Activated T-cell treated with anti-CD3 and anti-CD28 coated beads, Interleukin-2, amount 50 U/mL, for 1 hour (primary cell): Measurements from ENCODE around the gene UBAP2.
A peak's percentile ranks its signal among the peaks of the same experiment; 100 is the strongest.

Experiments
- DNase-seq: peaks from one replicate; pipeline ENCODE4 v3.0.0-alpha.2; 2020

Gene UBAP2, protein sequence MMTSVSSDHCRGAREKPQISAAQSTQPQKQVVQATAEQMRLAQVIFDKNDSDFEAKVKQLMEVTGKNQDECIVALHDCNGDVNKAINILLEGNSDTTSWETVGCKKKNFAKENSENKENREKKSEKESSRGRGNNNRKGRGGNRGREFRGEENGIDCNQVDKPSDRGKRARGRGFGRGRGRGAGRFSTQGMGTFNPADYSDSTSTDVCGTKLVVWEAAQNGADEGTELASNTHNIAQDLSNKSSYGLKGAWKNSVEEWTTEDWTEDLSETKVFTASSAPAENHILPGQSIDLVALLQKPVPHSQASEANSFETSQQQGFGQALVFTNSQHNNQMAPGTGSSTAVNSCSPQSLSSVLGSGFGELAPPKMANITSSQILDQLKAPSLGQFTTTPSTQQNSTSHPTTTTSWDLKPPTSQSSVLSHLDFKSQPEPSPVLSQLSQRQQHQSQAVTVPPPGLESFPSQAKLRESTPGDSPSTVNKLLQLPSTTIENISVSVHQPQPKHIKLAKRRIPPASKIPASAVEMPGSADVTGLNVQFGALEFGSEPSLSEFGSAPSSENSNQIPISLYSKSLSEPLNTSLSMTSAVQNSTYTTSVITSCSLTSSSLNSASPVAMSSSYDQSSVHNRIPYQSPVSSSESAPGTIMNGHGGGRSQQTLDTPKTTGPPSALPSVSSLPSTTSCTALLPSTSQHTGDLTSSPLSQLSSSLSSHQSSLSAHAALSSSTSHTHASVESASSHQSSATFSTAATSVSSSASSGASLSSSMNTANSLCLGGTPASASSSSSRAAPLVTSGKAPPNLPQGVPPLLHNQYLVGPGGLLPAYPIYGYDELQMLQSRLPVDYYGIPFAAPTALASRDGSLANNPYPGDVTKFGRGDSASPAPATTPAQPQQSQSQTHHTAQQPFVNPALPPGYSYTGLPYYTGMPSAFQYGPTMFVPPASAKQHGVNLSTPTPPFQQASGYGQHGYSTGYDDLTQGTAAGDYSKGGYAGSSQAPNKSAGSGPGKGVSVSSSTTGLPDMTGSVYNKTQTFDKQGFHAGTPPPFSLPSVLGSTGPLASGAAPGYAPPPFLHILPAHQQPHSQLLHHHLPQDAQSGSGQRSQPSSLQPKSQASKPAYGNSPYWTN

GRCh38 chr9:34048727-34049629 lies at the start of gene UBAP2:
TSS of gene UBAP2 (minus strand) at chr9:34048887. CDS start at chr9:34017148, 31,739 bp downstream.
- peak; percentile 98 for DNase-seq

GRCh38 chr9:34098307-34098706 lies 49.6 kb upstream of the UBAP2 start:
- no peak for DNase-seq

DNA sequence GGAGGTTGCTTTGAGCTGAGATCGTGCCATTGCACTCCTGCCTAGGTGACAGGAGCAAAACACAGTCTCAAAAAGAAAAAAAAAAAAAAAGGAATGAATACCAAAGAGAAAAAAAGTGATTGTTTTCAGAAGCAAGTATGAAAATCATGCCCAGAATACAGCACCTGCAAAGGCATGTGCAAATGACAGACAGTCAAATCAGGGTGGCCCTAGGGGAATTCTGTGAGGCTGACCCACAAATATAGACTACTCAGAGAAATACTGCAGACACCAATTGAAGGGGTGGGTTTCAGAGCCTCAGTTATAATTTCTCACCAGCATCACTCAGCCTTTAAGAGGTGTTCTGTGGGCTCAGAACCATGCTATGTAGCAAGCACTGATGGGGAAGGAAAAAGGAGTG lies 49.2 kb upstream of the UBAP2 start:
- no peak for DNase-seq

GRCh38 chr9:34096751-34097150 lies 48.1 kb upstream of the UBAP2 start:
- no peak for DNase-seq

DNA sequence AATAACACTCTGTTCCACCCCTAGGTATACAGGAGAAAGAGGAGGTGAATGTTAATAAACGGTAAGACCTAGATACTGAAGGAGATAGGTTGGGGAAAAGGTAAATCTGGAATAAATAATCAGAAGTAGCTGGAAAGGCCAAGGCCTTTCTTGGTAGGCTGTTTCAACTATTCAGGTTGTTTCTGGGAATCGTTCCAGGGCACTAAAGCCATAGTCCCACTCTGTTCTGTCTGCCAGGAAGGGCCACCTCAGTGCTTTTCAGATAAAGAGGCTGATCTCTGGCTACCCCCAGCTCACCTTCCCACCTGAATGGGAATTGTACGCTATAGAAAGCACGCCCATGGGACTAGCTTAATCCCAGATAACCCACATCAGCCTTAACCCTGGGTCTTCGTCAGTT lies 44.9 kb upstream of the UBAP2 start:
- DNase-seq, result no peak

GRCh38 chr9:34089311-34089710 lies 40.6 kb upstream of the UBAP2 start:
- DNase-seq, result no peak

GRCh38 chr9:34087370-34087769 lies 38.7 kb upstream of the UBAP2 start:
- no peak for DNase-seq

DNA sequence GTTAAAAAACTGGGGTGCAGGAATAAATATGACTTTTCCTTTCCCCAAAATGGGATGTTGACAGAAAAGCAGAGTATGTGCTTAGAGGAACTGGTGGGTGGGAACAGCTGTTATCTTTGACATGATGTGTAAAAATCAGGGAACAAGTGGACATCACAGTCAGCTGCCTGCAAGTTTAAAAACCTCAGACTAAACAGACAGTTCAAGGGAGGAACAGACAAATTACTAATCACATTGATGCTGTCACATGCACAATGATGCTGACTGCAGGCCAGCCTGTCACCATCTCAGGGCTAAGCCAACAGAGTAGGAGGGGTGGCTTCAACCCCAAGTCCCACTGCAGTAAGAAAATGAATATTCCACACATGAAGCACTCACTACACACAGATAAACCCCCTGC lies 38.2 kb upstream of the UBAP2 start:
- DNase-seq, result no peak

DNA sequence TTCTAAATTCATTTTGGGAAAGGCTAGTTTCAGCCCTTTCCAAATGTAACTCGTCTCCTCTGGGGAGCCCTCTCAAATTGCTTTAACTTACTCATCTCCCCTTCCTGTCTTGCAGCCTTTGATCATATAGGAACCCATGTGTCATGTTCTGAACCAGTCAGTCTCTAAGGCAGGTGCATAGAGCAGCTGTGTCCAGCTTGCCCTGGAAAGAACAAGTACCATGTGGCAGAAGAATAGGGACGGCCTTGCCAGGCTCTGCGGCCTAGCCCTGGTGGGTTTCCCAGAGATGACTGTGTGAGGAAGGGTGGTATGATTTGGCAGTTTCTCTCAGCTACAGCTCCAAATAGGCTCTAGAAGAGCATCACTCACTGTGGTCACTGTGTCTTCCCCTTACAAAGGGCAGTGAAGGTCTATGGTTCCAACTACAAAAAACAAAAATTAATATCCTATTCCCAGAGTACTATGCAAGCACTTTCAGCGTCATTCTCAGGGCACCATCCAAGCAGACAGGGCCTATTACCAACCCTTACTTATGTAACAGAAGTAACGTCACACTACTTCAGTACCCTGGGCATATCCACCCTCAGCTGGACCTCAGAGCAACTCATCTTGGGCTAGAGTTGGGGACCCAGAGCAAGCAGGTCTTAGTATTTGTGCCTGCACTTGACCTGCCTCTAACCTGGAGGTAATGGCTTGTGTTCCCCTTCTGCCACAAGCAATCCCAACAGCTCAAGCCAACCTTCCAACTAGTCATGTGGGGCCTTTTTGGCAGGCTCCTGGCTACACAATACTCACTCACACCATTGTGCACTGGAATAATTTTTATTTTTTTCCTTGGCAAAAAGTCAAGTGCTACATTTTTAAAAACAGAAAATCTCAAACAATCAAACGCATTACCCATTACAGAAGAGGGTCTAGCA lies 37.2 kb upstream of the UBAP2 start:
- no peak for DNase-seq

DNA sequence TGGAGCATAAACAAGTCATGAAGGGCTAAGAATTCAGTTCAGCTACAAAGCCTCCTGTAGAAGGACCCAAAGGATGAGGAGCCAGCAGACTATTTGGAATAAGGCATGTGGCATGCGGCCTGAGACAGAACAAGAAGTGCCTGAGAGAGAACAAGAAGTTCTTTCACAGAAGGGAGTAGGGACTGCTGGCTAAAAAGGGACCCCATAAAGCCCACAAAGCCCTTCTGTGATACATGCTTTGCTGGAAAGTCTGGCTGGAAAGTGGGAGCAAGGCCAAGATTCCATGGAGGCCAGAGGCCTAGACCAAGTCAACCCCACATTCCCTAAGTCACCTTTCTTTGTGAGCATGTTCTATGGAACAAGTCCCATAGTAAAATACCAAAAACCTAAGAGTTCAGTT lies 35.9 kb upstream of the UBAP2 start:
- no peak for DNase-seq

GRCh38 chr9:34079181-34079580 lies 30.5 kb upstream of the UBAP2 start:
- no peak for DNase-seq

DNA sequence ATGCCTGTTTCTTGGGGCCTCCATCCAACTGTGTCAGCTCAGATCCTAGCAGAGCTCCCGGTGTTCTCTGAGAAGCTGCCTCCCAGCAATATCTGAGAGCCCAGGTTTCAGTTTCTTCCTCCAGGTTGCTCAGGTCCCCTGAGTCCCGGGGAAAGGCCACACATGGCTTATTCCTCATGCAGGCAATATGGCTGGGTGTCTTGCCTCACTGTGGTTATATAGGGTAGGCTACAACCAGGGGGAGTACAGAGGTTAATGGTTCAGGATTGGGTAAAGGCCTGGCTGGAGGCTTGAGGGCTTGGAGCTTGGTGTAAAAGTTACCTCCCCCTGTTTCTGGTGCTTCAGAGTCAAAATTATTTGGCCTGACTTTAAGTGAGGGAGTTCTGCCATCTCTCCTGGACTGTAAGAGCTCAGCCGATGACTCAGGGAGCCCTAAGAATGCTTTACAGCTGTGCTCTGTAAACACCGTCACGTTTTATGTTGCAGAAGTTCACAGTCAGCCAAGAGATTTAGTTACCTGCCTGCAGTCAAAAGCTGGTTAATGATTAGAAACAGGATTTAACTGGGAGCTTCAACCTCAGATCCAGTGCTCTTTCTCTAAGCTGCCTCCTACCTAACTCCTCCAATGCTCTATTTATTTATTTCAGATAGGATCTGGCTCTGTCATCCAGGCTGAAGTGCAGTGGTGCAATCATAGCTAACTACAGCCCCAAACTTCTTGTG lies 24.3 kb upstream of the UBAP2 start:
- DNase-seq, result no peak

- DNase-seq, result no peak
Measured at GRCh38 chr9:34072410-34072809, 23.7 kb upstream of the UBAP2 start.

DNA sequence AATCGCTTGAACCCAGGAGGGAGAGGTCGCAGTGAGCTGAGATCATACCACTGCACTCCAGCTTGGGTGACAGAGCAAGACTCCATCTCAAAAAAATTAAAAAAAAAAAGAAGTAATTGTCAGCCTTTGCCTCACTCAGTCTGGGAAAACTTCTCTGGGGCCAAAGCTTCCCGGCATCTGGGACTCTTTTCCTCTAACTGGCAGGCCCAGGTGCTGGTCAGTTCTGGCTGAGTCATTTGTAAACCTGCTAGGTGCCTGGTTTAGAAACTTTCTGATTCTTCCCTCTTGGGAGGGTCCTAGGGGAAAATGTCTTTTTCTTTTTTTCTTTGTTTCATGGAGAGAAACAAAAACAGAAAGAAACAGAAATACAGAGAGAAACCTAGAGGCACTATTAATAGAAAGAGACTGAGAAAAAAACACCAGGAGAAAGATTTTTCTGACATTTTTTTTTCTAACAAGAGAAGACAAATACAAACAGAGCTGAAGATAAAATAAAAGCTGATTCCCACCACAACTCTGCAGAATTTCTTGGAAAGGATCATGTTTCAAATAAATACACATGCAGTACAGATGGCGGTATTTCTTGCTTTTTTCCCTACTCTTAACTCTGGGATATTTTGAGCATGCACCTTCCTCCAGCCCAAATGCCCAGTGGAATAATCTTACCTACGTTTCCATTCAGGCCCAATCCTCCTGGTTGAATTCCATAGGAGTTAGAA lies 22.1 kb upstream of the UBAP2 start:
- DNase-seq, result no peak

- no peak for DNase-seq
Measured at GRCh38 chr9:34069831-34070230, 21.1 kb upstream of the UBAP2 start.

DNA sequence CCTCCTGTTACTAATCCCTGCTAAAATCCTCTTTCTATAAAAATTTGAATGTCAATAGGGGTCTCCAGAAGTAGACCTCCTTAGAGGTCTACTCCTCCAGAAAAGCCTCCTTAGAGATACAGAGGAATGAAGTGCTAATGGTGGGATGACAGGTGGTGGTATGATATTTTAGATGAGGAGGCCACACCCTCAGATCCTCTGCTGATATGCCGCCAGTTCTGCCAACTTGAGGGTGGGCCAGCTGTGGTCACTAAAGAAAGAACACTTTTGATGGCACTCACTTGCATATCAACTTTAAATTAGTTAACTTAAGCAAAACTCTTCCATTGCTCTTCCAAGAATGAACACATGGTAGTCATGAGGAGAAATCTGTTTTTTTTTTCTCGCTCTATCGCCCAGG lies 16.9 kb upstream of the UBAP2 start:
- DNase-seq, result no peak

DNA sequence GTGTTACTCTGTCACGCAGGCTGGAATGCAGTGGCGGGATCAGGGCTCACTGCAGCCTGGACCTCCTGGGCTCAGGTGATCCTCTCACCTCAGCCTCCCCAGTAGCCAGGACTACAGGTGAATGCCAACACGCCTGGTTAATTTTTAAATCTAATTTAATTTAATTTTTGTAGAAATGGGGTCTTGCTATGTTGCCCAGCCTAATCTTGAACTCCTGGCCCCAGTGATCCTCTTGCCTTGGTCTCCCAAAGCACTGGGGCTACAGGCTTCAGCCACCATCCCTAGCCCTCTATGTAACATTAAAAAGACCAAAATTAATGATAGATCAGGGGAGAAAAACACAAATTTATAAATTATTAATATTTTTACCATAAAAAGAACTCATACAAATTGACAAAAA lies 11.3 kb upstream of the UBAP2 start:
- DNase-seq, result no peak

DNA sequence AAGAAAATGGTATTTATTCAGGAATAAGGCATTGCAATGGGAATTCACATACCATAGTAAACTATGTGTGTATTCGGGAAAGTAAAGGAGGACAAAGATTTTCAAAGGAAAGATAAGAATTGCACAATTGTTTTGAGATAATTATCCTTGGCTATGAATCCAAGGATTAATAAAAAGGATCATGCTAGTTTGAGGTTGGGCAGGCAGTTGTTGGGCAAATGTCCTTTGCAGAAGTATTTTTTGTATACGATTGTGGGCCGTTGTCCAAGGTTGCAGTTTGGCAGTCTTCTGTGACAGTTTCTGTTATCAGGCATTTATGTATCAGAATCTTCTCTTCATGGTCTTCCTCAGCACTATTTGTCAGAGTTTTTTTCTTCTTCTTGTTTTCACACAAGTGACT lies 10.6 kb upstream of the UBAP2 start:
- no peak for DNase-seq

DNA sequence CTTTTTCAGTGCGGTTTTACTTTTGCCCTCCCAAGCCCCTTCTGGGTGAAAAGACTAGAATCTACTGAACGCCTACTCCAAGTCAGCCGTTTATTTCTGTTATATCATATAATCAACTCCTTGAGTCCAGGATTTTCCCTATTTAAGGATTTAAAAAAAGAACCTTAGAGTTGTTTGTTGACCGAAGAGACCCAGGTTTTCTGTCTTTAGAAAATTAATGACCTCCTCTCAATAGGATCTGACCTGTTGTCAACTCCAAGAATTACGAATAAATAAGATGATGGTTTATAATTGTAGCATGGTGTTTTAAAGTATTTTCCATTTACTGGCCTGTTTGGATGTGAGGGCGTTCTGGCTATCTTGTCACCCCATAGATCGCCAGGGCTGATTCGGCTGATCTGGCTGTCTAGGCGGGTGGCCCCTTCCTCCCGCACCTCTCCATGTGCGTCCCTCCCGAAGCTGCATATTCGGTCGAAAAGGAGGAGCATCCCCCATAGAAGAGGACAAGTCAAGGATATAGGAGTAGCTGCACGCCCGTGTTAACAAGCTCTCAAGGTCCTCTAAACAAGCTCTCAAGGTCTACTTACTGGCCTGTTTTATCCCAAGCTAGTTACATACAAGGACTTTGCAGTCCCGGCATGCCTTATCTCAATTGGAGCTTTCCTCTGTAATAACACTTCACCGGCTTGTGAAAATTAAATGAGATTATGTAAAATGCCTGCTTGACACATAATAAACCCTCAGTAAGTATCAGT lies 1.1 kb upstream of the UBAP2 start:
- DNase-seq, result no peak
